ENCODE data around the gene KIFC1.

KIFC1 gene

DNA sequence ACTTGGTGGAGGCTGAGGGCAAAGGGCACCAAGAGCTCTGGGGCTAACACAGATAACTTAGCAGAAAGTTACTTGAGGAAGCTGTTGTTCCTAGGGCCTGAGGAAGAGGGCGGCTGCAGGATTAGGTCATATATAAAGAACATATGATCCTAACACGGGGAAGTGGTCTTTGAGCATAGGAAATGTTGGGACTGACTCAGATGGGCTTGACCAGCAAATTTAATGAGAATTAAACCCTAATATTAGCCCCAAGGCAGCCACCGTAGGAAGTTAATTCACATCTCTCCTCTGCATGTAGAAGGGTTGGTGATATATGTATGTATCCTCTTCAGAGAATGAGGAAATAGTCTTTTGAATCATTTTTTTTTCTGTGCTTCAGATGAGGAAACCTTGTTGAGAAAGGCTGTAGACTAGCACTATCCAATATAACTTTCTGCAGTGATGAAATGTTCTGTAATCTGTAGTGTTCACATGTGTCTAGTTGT is 53.5 kb downstream of the KIFC1 start:
- DNase-seq: no peak

DNA sequence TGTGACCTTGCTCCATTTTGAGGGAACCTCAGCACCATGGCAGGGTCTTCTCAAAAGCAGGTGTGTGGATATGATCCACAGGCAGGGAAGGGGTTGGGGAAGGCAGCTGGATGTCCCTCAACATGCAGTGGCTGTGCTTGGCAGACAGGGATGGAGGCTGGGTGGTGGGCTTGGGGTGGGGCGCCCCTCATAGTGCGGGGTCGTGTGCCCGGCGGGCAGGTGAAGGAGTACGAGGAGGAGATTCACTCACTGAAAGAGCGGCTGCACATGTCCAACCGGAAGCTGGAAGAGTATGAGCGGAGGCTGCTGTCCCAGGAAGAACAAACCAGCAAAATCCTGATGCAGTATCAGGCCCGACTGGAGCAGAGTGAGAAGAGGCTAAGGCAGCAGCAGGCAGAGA is 54.7 kb downstream of the KIFC1 start:
- no peak for DNase-seq

DNA sequence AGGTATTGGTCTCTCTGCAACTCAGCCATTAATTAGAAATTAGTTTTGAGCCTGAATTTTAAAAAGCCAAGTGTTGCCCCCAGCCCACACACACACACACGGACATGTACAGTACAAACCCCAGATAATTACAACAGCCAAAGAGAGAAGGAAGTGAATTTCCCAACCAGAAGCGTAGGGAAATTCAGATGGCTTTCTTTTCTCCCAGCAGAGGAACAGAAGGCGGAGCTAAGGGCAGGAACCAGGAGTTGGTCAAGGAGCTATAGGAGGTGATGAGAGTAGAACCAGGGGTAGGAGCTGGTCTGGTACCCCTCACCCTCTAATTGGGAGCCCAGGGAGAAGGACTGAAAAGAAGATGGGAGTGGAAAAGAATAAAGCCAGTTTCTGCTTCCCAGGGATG is 58.8 kb downstream of the KIFC1 start:
- DNase-seq: no peak

DNA sequence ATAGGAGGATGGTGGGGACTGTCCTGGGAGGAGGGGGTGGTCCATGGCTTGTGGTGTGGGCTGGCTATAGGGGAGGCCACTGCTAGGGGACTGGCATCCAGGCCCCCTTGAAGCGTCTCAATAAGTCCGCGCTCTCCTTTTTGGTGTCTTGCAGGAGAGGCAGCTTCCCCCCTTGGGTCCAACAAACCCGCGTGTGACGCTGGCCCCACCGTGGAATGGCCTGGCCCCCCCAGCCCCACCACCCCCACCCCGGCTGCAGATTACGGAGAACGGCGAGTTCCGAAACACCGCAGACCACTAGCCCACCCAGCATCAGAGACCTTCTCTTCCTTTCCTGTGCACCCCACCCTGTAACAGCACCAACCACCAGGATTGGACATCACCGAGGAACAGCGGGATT is 60.0 kb downstream of the KIFC1 start:
- no peak for DNase-seq

DNA sequence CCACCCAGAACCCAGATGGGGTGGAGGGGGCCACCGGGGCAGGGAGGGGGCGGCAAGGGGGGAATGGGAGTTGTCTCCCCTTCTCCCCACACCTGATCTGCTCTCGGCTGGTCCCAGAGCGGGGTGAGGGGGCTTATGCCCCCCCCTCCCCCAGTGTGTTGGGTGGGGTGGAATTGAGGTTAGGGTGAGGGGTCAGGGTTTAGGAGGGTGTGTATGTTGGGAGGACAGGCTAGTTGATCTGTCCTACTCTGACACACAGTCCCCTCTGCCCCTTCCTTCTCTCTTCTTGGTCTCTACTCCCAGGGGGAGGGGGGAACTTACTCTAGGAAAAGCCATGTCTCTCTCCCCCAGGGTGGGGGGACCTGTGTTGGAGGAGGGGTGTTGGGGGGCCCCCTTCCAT is 60.9 kb downstream of the KIFC1 start:
- DNase-seq: no peak

DNA sequence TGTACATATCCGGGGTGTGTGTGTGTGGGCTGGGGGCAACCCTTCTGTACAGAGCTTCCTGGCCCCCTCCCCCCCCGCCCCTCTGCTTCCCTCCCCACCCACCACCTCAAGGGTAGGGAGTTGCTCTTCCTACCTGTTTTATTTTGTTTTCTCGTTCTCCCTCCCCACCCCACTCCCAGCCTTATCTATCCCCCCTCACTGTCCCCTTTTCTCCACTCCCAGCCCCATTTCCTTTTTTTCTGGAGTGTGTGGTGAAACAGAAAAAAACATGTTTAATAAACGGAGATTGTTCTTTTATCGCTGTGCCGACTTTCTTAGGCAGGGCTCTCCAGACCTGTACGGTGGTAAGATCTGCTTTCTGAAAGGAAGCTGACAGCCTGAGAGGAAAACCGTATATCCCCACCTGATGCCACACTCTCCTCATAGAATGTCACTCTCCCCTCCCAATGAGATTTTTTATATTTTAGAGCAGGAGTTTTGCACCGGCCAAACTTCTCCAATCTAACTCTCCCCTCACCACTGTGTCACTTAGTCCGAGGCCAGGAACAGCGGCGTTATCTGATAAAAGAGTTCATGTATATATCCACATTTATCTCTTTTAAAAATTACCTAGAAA is 61.9 kb downstream of the KIFC1 start:
- DNase-seq: peak; percentile 18

DNA sequence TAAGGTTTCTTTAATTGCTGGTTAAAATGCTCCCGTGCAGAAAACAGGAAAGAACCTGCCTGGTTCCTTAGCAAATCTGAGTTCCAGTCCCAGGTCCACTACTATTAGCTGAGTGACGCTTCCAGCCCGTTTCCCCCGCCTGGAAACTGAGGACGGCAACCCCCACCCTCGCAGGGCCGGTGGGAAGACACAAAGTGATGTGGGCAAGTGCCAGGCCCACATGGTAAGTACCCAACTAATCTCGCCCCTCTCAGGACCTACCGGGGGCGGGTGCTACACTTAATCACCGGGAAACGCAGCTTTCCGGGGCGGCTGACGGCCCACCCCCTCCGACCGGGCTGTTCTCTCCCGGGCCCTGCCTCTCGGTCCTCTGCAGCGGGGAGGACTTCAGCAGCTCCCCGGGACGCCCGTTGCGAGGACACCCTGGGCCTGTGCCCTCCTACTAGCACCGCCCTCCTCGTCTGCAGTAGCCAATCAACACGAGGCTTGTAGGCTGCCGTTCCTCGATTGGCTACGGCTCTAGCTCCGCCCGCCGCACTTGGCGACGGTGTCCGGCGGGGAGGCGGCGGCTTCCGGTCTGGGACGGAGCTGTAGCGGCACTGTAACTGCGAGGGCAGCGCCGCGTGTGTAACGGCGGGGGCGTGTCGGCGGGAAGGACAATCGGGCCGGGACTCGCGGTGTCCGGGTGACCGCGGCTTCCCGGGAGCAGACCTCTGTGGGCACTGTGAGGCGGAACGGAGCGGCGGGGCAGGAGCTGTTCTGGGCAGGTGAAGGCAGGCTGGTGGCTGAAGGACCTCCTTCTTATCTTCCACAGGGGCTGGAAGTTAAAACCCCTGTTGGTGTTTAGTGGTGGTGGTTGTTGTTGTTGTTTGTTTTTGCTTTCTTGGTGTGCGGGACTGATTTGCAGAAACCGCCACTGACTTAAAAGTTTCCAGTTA is 62.7 kb downstream of the KIFC1 start, which contains the start of gene ZBTB9:
Gene ZBTB9, plus strand, starts transcription at position 568 of the 938 bp plus-strand sequence. CDS start 525 bp downstream, outside the sequence.
- DNase-seq: peak; percentile 97

DNA sequence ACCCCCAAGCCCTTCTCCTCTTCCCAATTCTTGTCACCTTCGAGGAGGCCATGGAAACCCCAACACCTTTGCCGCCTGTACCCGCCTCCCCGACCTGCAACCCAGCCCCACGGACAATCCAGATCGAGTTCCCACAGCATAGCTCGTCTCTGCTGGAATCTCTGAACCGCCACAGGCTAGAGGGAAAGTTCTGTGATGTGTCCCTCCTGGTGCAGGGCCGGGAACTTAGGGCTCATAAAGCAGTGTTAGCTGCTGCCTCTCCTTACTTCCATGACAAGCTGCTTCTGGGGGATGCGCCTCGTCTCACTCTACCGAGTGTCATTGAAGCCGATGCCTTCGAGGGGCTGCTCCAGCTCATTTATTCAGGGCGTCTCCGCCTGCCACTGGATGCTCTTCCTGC is 63.4 kb downstream of the KIFC1 start:
- no peak for DNase-seq

DNA sequence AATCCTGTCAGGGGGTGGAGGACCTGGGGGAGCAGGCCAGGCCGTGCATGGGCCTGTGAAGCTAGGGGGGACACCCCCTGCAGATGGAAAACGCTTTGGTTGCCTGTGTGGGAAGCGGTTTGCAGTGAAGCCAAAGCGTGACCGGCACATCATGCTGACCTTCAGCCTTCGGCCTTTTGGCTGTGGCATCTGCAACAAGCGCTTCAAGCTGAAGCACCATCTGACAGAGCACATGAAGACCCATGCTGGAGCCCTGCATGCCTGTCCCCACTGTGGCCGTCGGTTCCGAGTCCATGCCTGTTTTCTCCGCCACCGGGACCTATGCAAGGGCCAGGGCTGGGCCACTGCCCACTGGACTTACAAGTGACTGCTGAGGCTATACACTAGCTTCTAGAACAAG is 64.5 kb downstream of the KIFC1 start:
- DNase-seq: no peak

DNA sequence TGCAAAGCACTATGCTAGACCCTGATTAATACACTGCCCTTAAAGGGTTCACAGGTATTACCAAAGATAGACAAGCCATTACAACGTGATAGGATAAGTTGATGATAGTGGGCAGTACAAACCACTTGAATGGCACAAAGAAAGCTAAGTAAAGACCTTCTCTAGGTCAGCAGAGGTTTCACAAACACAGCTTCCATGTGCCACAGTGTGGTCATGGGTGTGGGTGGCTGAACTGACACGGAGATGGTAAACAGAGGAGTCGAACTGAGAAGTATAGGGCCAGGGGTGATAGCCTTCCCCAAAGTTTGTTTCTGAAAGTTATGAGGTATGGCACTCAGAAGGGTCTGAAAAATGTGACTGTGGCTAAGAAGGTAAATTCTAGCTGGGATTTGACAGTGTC is 67.1 kb downstream of the KIFC1 start:
- no peak for DNase-seq

DNA sequence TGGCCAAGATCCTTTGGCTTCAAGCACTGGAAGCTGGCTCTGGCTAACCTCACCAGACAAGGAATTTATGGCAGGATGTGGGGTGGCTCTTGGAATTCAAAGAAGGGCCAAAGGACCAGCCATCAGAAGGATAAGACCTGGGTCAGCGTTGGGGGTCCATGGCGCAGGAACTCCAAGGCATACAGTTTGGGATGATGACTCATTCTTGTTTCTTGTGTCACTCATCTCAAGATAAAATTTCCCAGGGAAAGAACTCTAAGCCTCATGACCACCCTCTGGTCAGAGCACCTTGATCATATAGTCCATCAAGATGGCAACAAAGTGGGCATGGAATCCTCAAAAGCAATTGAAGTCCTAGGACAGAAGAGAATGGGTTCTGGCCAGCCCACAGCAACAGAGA is 67.6 kb downstream of the KIFC1 start:
- no peak for DNase-seq

Data from CD4-positive, alpha-beta T cell treated with Interleukin-17A for 1 hour (primary cell).